Measurements from ENCODE around the gene AK5.

Gene AK5

GRCh38 chr1:77553568-77554291, 271.9 kb downstream of the AK5 start:
- 93 to 100% methylated on average over 1 to 2 of the region's 9 CpGs for WGBS, 2 experiments (ENCODE audit: insufficient coverage in 2 of 2)
- no peak overlapping the region for H3K4me3 ChIP-seq (ENCODE audit: extremely low read depth, insufficient read depth, low read length, poor library complexity, severe bottlenecking)
- no peak overlapping the region for H3K27ac ChIP-seq (ENCODE audit: low read depth, low read length, severe bottlenecking)
- no peaks in the 10 kb centered on the region for H3K4me1 ChIP-seq (ENCODE audit: control insufficient read depth, insufficient read depth, low read length, poor library complexity, severe bottlenecking)
- H3K36me3 ChIP-seq (ENCODE audit: control insufficient read depth, insufficient read depth, low read length) = no peaks in the 10 kb centered on the region
- H3K9me3 ChIP-seq (ENCODE audit: control insufficient read depth, low read length) = no peaks in the 10 kb centered on the region

DNA sequence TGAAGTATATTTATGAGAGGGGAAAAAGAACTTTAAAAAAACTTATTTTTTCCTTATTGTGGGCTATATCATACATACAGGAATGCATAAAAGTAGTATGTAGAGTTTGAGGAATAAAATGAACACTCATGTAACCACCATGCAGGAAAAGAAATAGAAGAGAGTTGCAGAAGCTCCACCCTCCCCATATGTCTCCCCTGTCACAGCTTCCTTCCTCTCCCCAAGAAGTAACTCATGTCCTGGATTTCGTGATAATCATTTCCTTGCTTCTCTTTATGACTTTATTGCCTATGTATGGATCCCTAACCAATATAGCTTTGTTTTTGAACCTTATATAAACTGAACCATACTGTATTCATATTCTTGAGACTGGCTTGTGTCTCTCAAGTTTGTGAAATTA, 274.2 kb downstream of the AK5 start:
- 100% methylated on average over 1 of the region's 1 CpG; no CpG with 5 or more reads in 1 of the 2 experiments for WGBS, 2 experiments (ENCODE audit: insufficient coverage in 2 of 2)
- H3K36me3 ChIP-seq (ENCODE audit: control insufficient read depth, insufficient read depth, low read length) = peaks cover 15% of the 10 kb centered on the region
- no peaks in the 10 kb centered on the region for H3K9me3 ChIP-seq (ENCODE audit: control insufficient read depth, low read length)
- no peak overlapping the region for H3K27ac ChIP-seq (ENCODE audit: low read depth, low read length, severe bottlenecking)
- no peak overlapping the region for H3K4me3 ChIP-seq (ENCODE audit: extremely low read depth, insufficient read depth, low read length, poor library complexity, severe bottlenecking)
- H3K4me1 ChIP-seq (ENCODE audit: control insufficient read depth, insufficient read depth, low read length, poor library complexity, severe bottlenecking) = no peaks in the 10 kb centered on the region

GRCh38 chr1:77557053-77557452, 275.2 kb downstream of the AK5 start:
- Histone ChIP-seq H3K4me1 (ENCODE audit: control insufficient read depth, insufficient read depth, low read length, poor library complexity, severe bottlenecking) (no peaks in the 10 kb centered on the region), H3K27ac (ENCODE audit: low read depth, low read length, severe bottlenecking) (no peak overlapping the region), H3K36me3 (ENCODE audit: control insufficient read depth, insufficient read depth, low read length) (peaks cover 22% of the 10 kb centered on the region), H3K9me3 (ENCODE audit: control insufficient read depth, low read length) (no peaks in the 10 kb centered on the region), H3K4me3 (ENCODE audit: extremely low read depth, insufficient read depth, low read length, poor library complexity, severe bottlenecking) (no peak overlapping the region)
- WGBS, 2 experiments (ENCODE audit: insufficient coverage in 2 of 2) = 86 to 92% methylated on average over 2 to 4 of the region's 4 CpGs

DNA sequence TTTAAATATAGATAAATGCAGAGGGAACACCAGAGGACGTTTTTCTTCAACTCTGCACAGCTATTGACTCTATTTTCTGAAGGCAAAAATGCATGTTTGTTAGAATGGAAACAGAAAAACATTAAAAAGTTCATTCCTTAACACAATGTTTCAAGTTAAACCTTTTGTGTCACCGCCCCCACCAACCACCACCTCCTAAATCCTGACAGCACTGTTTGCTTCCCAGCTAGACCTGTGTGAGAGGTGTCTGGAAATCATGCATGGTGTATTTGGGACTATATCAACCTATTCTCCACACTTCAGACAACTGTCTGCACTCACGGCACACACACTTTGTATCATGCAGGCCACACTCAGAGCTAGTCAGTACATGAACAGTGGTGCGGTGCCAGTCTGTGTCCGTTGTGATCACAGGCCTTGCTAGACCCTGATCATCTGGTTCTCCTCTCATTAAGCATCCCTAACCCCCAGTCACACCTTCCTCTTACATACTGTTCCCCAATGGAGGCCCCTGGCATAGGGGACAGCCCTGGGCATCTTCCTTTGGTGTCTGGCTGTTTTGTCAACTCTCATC, 276.9 kb downstream of the AK5 start:
- no peak overlapping the region for H3K4me3 ChIP-seq (ENCODE audit: extremely low read depth, insufficient read depth, low read length, poor library complexity, severe bottlenecking)
- no peaks in the 10 kb centered on the region for H3K4me1 ChIP-seq (ENCODE audit: control insufficient read depth, insufficient read depth, low read length, poor library complexity, severe bottlenecking)
- 98% methylated on average over 3 of the region's 5 CpGs for WGBS, 2 experiments (ENCODE audit: insufficient coverage in 2 of 2)
- peaks cover 30% of the 10 kb centered on the region for H3K36me3 ChIP-seq (ENCODE audit: control insufficient read depth, insufficient read depth, low read length)
- no peaks in the 10 kb centered on the region for H3K9me3 ChIP-seq (ENCODE audit: control insufficient read depth, low read length)
- H3K27ac ChIP-seq (ENCODE audit: low read depth, low read length, severe bottlenecking) = no peak overlapping the region

- Histone ChIP-seq H3K36me3 (ENCODE audit: control insufficient read depth, insufficient read depth, low read length) (peaks cover 41% of the 10 kb centered on the region), H3K4me3 (ENCODE audit: extremely low read depth, insufficient read depth, low read length, poor library complexity, severe bottlenecking) (no peak overlapping the region), H3K27ac (ENCODE audit: low read depth, low read length, severe bottlenecking) (no peak overlapping the region), H3K4me1 (ENCODE audit: control insufficient read depth, insufficient read depth, low read length, poor library complexity, severe bottlenecking) (no peaks in the 10 kb centered on the region), H3K9me3 (ENCODE audit: control insufficient read depth, low read length) (no peaks in the 10 kb centered on the region)
- 95 to 98% methylated on average over 4 to 5 of the region's 5 CpGs for WGBS, 2 experiments (ENCODE audit: insufficient coverage in 2 of 2)
Observed at GRCh38 chr1:77560741-77561140, 278.9 kb downstream of the AK5 start.

GRCh38 chr1:77562596-77563150, 280.9 kb downstream of the AK5 start:
- Histone ChIP-seq H3K4me1 (ENCODE audit: control insufficient read depth, insufficient read depth, low read length, poor library complexity, severe bottlenecking) (no peaks in the 10 kb centered on the region), H3K9me3 (ENCODE audit: control insufficient read depth, low read length) (no peaks in the 10 kb centered on the region), H3K36me3 (ENCODE audit: control insufficient read depth, insufficient read depth, low read length) (peaks cover 58% of the 10 kb centered on the region), H3K4me3 (ENCODE audit: extremely low read depth, insufficient read depth, low read length, poor library complexity, severe bottlenecking) (no peak overlapping the region), H3K27ac (ENCODE audit: low read depth, low read length, severe bottlenecking) (no peak overlapping the region)
- 88 to 100% methylated on average over 1 of the region's 3 CpGs for WGBS, 2 experiments (ENCODE audit: insufficient coverage in 2 of 2)

DNA sequence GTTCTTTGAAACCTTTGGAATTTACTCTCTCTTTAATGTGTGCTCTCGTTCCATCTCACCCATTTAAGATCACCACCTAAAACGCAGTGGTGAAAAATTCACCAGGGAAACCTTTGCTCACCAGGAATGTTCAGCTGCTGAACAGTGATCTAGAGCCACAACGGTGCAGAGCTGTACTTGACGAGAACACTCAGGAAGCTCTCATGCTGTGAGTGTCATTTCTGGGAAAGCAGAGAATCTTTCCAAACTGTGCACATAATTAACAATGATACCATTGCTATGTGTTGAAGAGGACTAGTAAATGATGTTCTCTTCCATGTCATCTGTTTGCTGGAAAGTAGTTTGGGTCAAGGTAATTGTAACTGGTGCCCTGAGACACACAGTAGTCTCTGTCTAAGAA, 283.5 kb downstream of the AK5 start:
- Histone ChIP-seq H3K4me1 (ENCODE audit: control insufficient read depth, insufficient read depth, low read length, poor library complexity, severe bottlenecking) (no peaks in the 10 kb centered on the region), H3K4me3 (ENCODE audit: extremely low read depth, insufficient read depth, low read length, poor library complexity, severe bottlenecking) (no peak overlapping the region), H3K27ac (ENCODE audit: low read depth, low read length, severe bottlenecking) (no peak overlapping the region), H3K9me3 (ENCODE audit: control insufficient read depth, low read length) (no peaks in the 10 kb centered on the region), H3K36me3 (ENCODE audit: control insufficient read depth, insufficient read depth, low read length) (peaks cover 63% of the 10 kb centered on the region)
- 82 to 100% methylated on average over 2 to 4 of the region's 4 CpGs for WGBS, 2 experiments (ENCODE audit: insufficient coverage in 2 of 2)

DNA sequence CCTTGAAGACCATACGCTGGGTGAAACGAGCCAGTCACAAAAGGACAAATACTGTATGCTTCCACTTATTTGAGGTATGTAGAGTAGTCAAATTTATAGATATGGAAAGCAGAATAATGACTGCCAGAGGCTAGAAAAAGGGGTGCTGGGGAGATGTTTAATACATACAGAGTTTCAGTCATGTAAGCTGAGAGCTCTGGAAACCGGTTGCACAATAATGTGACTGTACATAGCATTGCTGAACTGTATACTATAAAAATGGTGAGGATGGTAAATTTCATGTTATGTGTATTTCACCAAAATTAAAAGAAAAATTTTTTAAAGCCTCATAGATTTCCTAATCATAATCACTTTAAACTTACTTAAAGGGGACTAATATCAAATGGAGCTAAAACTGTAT, 289.8 kb downstream of the AK5 start:
- Histone ChIP-seq H3K4me3 (ENCODE audit: extremely low read depth, insufficient read depth, low read length, poor library complexity, severe bottlenecking) (no peak overlapping the region), H3K4me1 (ENCODE audit: control insufficient read depth, insufficient read depth, low read length, poor library complexity, severe bottlenecking) (no peaks in the 10 kb centered on the region), H3K36me3 (ENCODE audit: control insufficient read depth, insufficient read depth, low read length) (peaks cover 60% of the 10 kb centered on the region), H3K27ac (ENCODE audit: low read depth, low read length, severe bottlenecking) (no peak overlapping the region), H3K9me3 (ENCODE audit: control insufficient read depth, low read length) (no peaks in the 10 kb centered on the region)
- WGBS, 2 experiments (ENCODE audit: insufficient coverage in 2 of 2) = 80 to 100% methylated on average over 2 of the region's 3 CpGs

GRCh38 chr1:77579547-77579946, 297.7 kb downstream of the AK5 start:
- no peaks in the 10 kb centered on the region for H3K4me1 ChIP-seq (ENCODE audit: control insufficient read depth, insufficient read depth, low read length, poor library complexity, severe bottlenecking)
- H3K9me3 ChIP-seq (ENCODE audit: control insufficient read depth, low read length) = no peaks in the 10 kb centered on the region
- no peak overlapping the region for H3K4me3 ChIP-seq (ENCODE audit: extremely low read depth, insufficient read depth, low read length, poor library complexity, severe bottlenecking)
- no peak overlapping the region for H3K27ac ChIP-seq (ENCODE audit: low read depth, low read length, severe bottlenecking)
- no CpG with 5 or more reads among the region's 3 CpGs for WGBS, 2 experiments (ENCODE audit: insufficient coverage in 2 of 2)
- peaks cover 60% of the 10 kb centered on the region for H3K36me3 ChIP-seq (ENCODE audit: control insufficient read depth, insufficient read depth, low read length)

DNA sequence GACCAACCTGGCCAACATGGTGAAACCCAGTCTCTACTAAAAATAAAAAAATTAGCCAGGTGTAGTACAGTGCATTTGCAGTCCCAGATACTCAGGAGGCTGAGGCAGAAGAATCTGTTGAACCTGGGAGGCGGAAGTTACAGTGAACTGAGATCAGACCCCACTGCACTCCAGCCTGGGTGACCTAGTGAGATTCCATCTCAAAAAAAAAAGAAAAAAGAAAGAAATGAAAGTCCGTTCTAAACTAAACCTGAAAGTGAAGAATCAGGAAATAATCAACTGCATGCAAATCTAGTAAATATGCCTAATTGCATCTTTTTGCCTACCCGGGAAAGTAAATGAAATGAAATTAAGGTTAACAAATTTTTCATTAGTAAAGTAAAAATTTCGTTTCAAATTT, 301.1 kb downstream of the AK5 start:
- H3K4me1 ChIP-seq (ENCODE audit: control insufficient read depth, insufficient read depth, low read length, poor library complexity, severe bottlenecking) = no peaks in the 10 kb centered on the region
- peaks cover 30% of the 10 kb centered on the region for H3K36me3 ChIP-seq (ENCODE audit: control insufficient read depth, insufficient read depth, low read length)
- no peak overlapping the region for H3K27ac ChIP-seq (ENCODE audit: low read depth, low read length, severe bottlenecking)
- WGBS, 2 experiments (ENCODE audit: insufficient coverage in 2 of 2) = 100% methylated on average over 1 to 2 of the region's 4 CpGs
- H3K9me3 ChIP-seq (ENCODE audit: control insufficient read depth, low read length) = no peaks in the 10 kb centered on the region
- H3K4me3 ChIP-seq (ENCODE audit: extremely low read depth, insufficient read depth, low read length, poor library complexity, severe bottlenecking) = no peak overlapping the region

- Histone ChIP-seq H3K4me3 (ENCODE audit: extremely low read depth, insufficient read depth, low read length, poor library complexity, severe bottlenecking) (no peak overlapping the region), H3K4me1 (ENCODE audit: control insufficient read depth, insufficient read depth, low read length, poor library complexity, severe bottlenecking) (no peaks in the 10 kb centered on the region), H3K36me3 (ENCODE audit: control insufficient read depth, insufficient read depth, low read length) (peaks cover 27% of the 10 kb centered on the region), H3K9me3 (ENCODE audit: control insufficient read depth, low read length) (no peaks in the 10 kb centered on the region), H3K27ac (ENCODE audit: low read depth, low read length, severe bottlenecking) (no peak overlapping the region)
- no CpG with 5 or more reads among the region's 2 CpGs for WGBS, 2 experiments (ENCODE audit: insufficient coverage in 2 of 2)
Observed at GRCh38 chr1:77583483-77583882, 301.7 kb downstream of the AK5 start.

Measured in mesodermal cell (in vitro differentiated cells).